Ramos (cell line): ENCODE data around the gene LRRTM3.

Experiments used
- in situ Hi-C: fragments of 300-500 bp; cut with MboI; formaldehyde crosslinking; loops from one replicate; pipeline ENCODE4 v1.14.3; 2022; ENCODE audit warnings: low sequenced_read_pairs; ENCODE audit not compliant: unreplicated experiment

The LRRTM3 gene

DNA sequence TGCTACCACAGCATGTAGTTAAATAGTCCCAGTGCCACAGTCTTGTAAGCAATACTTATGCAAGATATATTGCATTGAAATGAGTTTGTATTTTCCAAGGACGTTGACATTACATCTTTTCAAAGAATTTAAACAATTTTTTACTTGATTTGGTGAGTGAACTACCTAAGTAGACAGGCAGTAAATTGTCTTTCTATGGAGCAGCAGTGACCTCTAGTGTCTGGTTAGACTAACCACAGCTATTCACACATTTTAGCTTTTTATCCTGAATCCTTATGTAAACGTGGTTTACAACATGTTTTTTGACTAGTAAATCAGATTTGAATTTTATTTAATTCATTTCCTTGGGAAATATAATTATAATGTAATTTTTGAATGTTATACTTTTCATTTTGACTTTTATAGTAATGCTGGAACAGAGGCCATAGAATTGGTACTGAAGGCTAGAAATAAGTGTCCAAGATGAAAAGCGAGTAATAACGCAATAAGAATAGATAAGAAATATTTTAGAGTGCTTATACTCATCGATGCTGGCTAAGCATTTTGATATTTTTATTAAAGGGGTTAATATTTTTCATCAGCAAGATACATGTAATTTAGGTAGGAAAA, 5.6 kb downstream of the LRRTM3 start:
- in situ Hi-C loops: no loop called here

DNA sequence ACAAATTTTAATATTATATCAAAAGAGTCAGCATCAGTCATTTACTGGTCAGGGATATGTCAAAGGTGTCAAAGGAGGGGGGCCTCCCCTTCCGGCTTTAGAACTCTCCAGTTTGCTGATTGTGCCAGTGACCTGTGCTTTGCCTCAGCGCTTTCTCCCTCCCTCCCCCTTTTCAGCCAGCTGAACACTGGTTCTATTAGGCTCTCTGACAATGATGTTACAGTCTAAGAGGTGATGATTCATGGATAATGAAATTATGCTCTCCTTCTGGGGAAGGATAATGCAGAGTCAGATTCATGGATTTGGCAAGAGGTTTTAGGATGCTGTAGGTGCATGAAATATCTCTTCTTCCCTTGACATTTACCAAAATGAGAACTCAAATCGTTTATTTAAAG, 6.1 kb downstream of the LRRTM3 start:
- in situ Hi-C loops: no loop called here

DNA sequence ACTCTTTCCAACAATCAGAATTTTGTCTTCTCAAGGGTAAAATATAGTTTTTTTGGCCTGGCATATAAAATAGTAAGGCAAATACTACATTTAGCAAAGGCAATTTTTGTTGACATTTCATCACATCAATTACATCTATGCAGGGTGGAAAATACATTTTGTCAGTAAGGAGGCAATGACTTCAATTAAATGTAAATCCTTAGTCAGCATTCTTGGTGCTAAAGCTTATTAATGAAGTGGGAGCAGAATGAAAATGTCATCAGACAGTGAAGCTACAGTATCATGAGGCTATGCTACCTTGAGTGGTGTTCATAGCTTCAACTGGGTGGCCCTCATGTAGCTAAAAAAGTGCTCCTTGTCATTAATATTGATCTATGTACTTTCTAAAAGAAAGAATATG, 8.9 kb downstream of the LRRTM3 start:
- in situ Hi-C loops: no loop called here

DNA sequence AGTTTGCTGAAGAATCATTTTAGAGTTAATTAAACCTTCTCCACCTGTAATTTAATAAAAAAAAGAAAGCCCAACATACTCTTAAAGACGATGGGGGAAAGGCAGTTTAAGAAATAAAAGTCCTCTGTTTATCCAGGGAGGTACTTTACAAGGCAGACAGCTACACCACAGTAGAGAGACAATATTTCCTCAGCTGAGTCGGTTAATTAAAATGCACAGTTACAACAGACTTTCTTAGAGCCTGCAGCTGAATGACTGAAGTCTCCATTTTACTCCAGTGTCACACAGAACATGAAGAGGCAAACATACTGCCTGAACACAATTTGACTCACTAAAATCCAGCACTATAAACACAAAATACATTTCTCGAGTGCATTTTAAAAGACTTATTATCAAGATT, 15.1 kb downstream of the LRRTM3 start:
- in situ Hi-C loops: no loop called here

DNA sequence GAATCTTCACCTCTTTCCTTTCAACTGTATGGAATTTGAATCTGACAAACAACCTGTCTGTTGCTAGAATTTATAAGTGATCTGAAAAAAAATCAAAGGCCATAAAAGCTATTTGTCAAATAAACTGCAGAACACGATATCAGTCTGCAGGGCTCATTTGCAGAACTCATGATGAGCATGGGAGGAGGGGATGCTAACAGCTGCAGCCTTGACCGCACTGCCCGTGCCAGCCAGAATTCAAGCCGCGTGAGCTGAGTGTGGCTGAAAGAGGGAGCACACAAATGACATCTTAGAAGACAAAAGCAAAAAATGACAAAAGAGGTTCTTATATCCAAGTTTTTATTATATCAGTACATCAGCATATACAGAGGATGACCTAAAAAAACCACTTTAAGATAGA, 15.7 kb downstream of the LRRTM3 start:
- in situ Hi-C loops: no loop called here

DNA sequence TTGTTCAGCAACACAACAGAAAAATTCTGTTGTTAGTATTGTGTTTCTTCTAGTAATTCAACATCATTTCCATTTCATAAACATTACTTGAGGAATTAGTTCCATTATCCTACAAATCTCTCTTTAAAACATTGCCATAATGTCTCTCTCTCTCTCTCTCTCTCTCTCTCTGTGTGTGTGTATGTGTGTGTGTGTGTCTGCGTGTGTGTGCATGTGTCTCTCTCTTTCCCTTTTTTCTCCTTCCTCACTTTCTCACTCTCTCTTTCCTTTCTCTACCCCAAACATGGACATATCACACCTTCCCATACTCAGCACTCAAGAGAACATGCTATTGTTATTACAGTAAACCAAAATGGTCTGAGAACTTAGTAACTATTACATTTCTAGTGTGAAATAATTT, 16.6 kb downstream of the LRRTM3 start:
- in situ Hi-C loops: no loop called here

DNA sequence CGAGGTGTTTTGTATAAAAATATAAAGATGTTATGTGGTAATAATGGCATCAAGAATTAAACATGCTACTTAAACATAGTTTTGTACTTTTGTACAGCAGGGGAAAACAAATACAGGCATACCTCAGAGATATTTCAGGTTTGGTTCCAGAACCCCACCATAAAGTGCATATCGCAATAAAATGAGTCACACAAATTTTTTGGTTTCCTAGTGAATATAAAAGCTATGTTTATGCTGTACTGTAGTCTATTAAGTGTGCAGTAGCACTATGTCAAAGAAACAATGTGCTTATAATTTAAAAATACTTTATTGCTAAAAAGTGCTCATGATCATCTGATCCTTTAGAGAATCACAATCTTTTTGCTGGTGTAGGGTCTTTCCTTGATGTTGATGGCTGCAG, 17.8 kb downstream of the LRRTM3 start:
- in situ Hi-C loops: no loop called here

DNA sequence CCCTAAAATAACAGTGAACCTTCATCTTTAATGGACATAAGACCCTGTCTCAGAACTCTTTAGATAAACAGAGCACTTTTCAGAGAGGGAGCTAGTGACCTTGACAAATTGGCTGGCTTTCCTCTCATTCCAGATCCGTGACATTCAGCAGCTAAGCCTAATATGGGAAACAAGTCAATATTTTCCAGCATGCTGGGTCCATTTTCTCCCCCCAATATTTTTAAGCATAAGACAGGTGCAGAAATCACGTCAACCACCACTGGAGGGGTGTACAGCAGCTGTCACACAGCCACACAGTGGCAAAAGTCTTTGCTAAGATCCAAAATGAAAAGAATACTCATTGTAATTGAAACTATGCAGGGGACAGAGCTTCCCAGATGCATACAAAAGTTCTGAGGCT, 26.1 kb downstream of the LRRTM3 start:
- in situ Hi-C loops: no loop called here

DNA sequence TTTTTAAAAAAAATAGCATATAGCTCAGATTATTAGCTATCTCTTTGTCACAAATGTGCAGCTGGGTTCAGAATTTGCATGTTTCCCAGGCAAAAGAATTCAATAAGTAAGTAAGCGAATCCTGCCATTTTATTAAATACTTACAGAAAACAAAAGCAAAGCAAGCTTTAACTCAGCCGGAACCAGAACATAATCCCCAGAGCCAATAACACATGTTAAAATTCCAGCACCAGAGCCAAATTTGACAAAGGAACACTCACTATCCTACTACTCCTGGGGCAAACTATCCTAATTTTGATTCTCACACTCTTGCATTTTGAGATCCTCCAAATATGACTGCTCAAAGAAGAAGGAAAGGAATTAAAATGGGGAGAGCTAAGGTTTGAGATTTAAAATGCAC, 32.6 kb downstream of the LRRTM3 start:
- in situ Hi-C loops: no loop called here

DNA sequence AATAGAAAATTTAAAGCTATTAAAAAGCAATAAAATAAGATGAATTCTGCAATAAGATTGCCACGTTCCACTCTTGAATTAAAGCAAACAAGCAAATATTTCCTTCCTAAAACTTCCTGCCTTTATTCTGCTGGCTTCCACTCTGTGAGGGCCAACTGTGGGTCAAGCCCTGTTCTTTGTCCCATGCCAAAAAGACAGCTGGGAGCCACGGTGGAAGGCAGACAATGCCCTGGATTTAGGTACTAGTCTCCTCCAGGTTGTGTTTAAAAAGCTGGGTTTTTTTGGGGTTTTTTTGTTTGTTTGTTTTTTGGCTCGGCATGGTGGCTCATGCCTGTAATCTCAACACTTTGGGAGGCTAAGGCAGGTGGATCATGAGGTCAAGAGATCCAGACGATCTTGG, 39.1 kb downstream of the LRRTM3 start:
- in situ Hi-C loops: no loop called here

DNA sequence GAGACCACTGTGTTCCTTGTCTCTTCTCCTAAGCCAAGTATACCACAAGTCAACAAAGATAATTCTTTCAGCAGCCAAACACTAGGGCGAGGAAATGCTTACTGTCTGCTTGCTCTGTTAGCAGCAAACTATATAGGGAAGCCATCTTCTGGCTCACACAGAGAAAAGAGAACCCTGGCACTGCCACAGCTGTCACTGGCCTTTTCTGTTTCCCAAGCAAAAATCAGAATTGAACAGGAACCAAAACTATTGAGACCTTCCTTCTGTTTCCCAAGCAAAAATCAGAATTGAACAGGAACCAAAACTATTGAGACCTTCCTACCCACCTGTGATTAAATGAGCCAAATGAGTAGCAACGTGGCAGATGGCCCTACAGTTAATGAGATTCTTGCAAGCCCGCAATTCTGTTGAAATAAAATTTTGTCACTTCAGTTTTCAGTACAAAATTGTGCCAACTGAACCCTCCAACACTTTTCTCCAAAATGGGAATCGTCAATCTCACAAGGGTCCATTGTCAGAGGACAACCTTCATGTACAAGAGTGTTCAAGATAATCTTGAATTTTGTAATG, 54.5 kb downstream of the LRRTM3 start:
- in situ Hi-C loops: no loop called here

DNA sequence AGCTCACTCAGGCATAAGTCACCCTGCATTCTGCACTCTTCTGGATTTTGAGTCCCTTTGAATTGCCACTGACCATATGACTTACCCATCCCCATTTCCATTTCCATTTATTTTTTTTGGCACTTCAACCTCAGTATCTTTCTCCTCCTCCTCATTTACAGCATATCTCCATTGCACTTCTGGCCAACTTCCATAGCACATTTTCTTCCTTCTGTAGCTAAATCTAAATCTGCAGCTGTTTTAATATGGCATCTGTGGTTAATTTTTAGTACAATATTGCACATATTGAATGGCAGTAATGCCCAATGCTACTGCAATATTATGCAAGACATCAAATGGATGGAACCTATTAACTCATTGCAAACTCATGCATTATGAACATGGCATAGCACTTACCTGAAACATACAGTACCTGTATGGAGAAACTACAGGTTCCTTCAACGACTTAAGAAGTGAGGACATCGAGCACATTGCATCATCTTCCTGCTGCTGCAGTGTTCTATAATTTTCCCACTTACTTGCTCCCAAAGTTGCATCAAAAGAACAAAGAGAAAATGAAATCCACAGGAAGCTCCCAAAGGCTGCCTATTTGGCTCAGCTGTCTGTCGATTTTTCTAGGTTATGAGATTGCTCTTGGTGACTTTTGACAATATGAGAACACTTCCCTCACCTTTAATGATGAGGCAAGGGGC, 55.7 kb downstream of the LRRTM3 start:
- in situ Hi-C loops: no loop called here

DNA sequence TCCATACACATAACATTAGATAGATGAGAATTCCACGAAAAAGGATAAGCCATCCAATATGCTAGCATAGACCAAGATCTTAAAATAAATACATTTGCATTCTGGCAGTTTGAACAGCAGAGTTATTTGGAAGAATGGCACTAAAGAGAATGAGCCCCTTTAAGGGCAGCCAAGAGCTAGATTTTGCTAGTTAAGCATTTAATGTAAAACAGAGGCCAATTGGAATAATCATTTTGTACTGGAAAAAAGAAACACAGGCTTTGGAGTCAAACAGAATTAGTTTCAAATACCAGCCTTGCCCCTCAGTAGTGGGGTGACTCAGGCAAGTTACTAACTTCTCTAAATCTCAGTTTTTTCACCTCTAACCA, 56.2 kb downstream of the LRRTM3 start:
- in situ Hi-C loops: no loop called here

DNA sequence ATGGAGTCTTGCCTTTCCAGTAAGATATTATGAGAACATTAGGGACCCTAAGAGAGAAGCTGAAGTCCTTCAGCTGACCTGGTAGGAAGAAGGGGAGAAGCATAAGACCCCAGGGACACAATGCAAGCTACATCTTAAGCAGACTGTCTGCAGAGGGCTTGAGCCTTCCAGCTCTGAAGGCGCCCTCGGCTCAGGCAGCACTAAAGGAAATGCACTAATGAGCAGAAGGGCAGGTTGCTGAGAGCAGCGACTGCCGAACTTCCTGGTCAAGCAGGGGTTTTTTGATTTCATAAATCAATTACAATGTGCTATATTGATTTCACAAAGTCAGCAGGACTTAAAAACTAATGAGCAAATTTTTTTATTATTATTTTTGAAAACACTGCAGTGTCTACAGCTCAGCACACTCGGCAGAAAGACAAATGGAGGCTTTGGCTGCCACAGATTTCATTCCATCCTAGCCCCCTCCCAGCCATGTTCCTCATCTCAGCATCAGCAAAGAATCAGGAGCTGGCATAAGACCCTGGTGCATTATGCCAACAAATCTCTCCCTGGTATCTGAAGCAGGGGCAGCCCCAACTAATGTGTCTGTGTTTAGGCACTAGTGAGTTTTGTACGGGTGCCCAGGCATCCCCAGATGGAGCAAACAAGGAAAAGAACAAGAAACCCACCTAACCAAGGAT, 57.1 kb downstream of the LRRTM3 start:
- in situ Hi-C loops: no loop called here

DNA sequence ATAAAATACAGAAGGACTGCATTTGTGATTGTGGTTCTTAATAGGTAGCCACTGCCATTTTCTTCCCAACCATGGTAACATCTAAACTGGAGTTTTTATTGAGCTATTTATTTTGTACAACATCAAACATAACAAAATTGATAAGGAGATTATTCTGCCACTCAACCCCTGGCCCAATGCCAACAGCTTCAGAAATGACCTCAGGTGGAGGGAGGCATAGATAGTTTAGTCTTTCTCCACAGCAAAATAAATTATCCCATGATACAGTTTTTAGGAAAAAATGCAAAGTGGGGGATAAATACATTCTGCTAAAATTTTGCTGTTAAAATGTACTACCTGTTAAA, 57.6 kb downstream of the LRRTM3 start:
- in situ Hi-C loops: no loop called here

DNA sequence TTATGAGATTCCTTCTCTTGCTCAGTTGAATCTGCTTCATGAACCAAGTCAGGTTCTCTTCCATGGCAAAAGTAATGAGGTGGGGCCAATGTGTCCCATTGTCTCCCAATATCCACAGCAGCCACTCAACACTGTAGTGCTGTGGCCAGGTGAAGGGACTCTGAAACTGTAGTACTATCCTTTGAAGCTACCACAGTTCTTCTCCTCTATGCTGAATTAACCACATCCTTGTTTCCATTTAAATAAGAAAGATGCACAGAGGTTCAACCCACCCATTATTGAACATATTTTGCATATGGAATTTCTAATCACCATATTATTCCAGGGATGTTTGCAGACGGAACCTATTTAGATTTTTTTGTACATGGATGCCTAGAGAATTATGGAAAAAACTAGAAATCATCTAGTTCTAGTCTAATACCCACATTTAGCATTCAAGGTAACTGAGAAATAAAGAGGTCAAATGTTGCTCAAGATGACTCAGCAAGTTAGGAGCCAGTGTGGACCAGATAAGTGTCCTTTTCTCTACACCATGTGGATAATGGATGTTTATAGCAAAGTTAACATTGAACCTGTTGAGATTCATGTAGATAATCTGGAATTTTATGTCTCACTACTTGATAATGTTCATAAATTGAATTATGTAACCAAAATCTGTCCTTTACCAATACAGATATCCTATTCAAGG, 64.5 kb downstream of the LRRTM3 start:
- in situ Hi-C loops: no loop called here

DNA sequence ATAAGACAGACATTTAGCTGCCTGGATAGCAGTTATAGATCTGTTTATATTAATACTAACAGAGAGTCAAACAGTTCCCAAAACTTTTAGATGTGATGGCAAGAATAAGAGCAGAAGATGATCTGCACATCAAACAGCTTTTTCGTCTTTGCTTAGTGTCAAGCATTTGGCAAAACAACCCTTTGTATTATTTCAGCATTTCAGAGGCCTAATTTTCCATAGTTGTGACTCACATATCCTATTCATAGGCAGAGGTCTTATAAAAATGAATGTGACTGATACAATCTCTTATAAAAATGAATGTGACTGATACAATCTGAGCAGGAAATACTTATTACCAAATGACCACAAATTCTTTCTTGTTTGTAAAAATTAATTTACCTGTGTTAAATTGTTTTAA, 71.2 kb downstream of the LRRTM3 start:
- in situ Hi-C loops: no loop called here

DNA sequence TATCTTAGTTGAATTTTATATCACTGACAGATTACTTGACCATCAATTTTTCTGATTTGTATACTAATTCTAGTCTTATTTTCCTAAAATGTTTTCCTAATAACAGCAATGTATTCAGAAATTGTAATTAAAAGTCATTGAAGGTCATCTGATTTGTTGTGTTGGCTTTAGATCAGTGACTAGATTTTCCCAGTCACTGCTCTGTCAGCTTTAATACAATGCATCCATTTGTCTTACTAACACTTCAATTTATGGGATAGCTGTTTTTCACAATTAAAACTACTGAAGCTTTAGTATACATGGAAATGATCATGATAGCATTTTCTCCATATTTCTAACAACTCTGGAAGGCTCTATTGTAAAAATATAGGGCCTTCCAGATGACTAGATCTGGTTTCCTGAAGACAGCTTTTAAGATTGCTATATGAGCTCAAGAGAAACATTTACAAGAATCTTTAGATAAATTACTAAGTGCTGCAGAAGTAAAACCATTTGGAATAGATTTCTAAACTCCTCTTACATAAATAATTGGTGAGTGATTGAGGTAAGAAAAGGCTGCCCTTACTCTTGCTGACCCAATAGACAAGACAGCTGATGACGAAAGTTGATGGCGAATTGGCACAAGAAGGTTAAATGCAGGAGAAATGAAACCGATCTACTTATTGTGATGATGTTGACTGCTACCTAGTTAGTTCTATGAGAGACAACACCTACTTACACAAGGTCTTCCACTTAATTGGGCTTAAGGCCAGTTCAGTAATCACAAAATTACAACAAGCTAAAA, 74.1 kb downstream of the LRRTM3 start:
- in situ Hi-C loops: no loop called here

DNA sequence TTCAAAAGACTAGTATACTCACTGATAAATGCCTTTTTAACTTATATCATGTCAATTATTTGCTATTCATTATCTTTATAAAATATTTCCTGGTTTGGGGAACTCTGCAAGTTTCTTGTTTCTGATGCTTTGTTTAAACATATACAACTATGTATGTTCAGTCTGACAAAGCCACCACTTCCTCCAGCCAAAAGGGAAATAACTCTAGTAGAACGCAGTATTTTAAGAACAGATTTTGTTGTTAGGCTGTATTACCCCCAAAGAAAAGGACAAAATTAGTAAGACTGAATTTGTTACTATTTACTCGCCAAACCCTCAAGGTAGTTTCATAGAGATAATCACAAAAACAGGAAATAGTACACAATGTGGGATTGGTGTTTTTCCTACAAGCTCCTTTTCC, 78.9 kb downstream of the LRRTM3 start:
- in situ Hi-C loops: no loop called here

DNA sequence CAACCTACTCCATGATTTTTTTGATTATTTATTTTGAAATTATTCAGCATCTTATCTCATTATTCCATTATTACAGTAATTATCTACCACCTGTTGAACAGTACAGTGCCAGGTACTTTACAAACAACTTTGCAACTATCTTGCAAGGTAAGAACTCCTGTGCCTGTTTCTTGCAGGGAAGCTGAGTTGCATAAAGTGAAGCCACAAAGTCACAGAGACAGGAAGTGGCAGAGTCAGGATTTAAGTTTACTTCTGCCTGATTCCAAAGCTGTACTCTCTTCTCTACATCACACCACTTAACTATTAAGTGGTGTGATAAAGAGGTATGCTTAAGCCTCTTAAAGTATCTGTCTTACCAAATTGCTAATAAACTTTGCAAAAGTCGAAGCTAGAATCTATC, 80.1 kb downstream of the LRRTM3 start:
- in situ Hi-C loops: no loop called here
